GM19463 (cell line): ENCODE measurements around the gene MYRF.

Source experiments
- ATAC-seq: cut with Tn5 transposase; IDR thresholded peaks from one replicate; pipeline ENCODE4 v1.9.1; 2021; ENCODE audit warnings: mild to moderate bottlenecking, moderate library complexity; ENCODE audit not compliant: unreplicated experiment

Gene MYRF

GRCh38 chr11:61792310-61793082 lies 40.1 kb downstream of the MYRF start, which contains the start of the genes FEN1 and TMEM258:
FEN1 (plus strand) TSS chr11:61792911; CDS start chr11:61795362, 2,451 bp downstream.
TMEM258 (minus strand) TSS chr11:61792599; CDS start chr11:61792558, 41 bp downstream.
- peak; percentile 87 for ATAC-seq

GRCh38 chr11:61793083-61793828 lies 40.8 kb downstream of the MYRF start:
- no peak for ATAC-seq

- ATAC-seq, result no peak
These were observed 41.4 kb downstream of the MYRF start for GRCh38 chr11:61793829-61794204.

GRCh38 chr11:61794579-61794978 lies 42.1 kb downstream of the MYRF start:
- no peak for ATAC-seq

- ATAC-seq, result no peak
These were observed 43.0 kb downstream of the MYRF start for GRCh38 chr11:61795459-61795858.

GRCh38 chr11:61795876-61796526 lies 43.6 kb downstream of the MYRF start:
- ATAC-seq, result no peak

GRCh38 chr11:61797263-61797944 lies 45.0 kb downstream of the MYRF start:
- no peak for ATAC-seq

- no peak for ATAC-seq
These were observed 47.3 kb downstream of the MYRF start for GRCh38 chr11:61799665-61800284.

GRCh38 chr11:61800331-61801281 lies 48.2 kb downstream of the MYRF start:
- ATAC-seq, result no peak

GRCh38 chr11:61802605-61803004 lies 50.2 kb downstream of the MYRF start:
- no peak for ATAC-seq

GRCh38 chr11:61803889-61804647 lies 51.6 kb downstream of the MYRF start:
- no peak for ATAC-seq

- no peak for ATAC-seq
These were observed 52.7 kb downstream of the MYRF start for GRCh38 chr11:61805146-61805545.

GRCh38 chr11:61806785-61807184 lies 54.3 kb downstream of the MYRF start:
- no peak for ATAC-seq

GRCh38 chr11:61810671-61811175 lies 58.3 kb downstream of the MYRF start:
- no peak for ATAC-seq

GRCh38 chr11:61811831-61812230 lies 59.4 kb downstream of the MYRF start:
- ATAC-seq, result no peak

GRCh38 chr11:61812736-61813411 lies 60.4 kb downstream of the MYRF start:
- ATAC-seq, result no peak

- no peak for ATAC-seq
These were observed 62.0 kb downstream of the MYRF start for GRCh38 chr11:61814247-61814957.
